Activated CD4-positive, alpha-beta T cell treated with anti-CD3 and anti-CD28 coated beads, Interleukin-2, amount 50 U/mL, for 4 hours (primary cell): Measurements from ENCODE around the gene TBC1D22A.
"Not testable (repeated sequence)": the region's sequence is repeated elsewhere in the genome, so short reads cannot be mapped to it uniquely, and the experiment has no call there.

Experiments used
- DNase-seq, 2 experiments: peaks; one replicate each; pipeline ENCODE4 v3.0.0-alpha.2; 2020

The TBC1D22A gene

GRCh38 chr22:46774980-46775849, 12.8 kb downstream of the TBC1D22A start:
- no peak for DNase-seq

GRCh38 chr22:46775850-46776826, 13.7 kb downstream of the TBC1D22A start:
- DNase-seq: no peak

DNA sequence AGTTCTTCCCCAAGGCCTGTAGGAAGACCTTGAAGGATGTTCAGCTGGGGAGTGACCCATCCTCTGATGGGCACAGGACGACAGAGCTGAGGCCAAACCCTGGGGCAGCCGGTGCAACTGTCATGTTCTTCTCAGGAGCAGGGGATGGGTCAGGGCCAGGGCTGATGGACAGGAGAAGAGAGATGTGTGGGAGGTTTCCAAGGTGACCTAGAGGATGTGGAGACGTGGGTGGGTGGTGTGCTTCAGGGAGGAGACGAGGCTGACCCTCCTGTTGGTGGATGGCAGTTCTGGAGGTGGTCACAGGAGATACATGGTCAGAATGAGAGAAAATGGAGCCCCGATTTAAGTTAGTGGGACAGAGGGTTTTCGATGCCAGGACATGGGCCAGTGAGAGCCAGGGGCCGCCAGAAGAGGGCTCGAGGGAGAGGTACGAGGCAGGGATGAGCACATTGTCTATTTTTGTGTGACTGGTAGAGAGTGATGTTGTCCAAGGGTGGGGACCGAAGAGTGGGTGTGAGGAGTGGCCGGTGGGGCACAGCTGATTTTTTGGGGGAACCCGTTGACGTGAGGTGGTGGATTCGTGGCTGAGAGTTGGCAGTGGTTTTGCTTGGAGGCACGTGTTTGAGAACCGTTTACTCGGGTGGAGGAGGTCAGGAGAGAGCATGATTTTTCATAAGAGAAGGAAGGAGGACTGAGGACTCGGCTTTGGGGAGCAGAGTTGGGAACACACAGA, 14.6 kb downstream of the TBC1D22A start:
- DNase-seq: no peak

DNA sequence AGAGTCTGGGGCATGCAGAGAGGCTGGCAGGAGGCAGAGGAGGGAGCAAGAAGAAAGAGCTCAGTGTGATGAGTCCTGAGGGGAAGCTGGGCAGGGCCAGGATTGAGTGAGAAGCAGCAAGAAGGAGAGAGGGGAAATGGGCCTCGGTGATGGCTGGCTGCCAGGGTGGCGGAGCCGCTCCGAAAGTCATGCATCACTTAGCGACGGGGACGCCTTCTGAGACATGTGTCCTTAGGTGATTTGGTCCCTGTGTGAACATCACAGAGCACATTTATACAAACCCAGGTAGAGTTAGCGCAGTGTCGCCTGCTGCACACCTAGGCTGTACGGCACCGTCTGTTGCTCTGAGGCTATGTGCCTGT, 15.1 kb downstream of the TBC1D22A start:
- peak; percentile 25 to 37 for DNase-seq

- DNase-seq: no peak
Measured at GRCh38 chr22:46779023-46779422, 16.6 kb downstream of the TBC1D22A start.

- DNase-seq: no peak
Measured at GRCh38 chr22:46779651-46780050, 17.2 kb downstream of the TBC1D22A start.

DNA sequence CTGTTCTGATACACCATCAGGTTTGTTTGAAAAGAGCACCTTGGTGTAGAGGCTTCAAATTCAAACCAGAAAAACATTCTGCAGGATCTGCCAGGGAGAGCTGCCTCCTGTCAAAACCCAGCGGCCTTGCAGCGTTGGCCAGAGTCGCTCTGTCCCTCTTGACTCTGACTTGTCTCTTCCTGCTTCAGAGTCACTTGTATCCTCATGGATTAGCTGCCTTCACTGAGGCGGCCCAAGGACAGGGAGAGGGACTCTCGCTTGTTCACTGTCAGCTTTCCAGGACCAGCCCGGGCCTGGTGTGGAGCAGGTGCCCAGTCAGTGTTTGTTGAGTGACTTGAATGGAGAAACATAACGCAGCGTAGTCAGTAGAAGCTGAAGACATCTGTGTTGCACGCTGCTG, 18.0 kb downstream of the TBC1D22A start:
- DNase-seq: no peak

- DNase-seq: no peak
Measured at GRCh38 chr22:46781291-46781690, 18.8 kb downstream of the TBC1D22A start.

GRCh38 chr22:46782200-46782599, 19.8 kb downstream of the TBC1D22A start:
- not testable (repeated sequence) for DNase-seq

DNA sequence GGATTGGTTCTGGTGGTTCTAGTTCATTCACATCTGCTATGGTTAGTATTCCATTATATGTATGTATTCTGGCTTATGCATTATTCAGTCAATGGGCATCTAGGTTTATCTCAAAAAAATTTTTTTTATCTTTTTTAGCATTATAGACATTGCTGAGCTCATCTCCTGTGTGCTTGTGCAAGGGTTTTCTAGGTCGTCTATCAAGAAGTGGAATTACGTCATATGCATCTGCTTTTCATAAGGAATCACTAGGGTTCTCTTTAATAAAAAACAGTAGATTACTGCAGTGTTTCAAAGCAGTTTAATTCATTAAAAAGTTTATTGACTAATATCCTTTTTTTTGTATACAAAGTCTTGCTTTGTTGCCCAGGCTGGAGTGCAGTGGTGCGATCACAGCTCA, 21.3 kb downstream of the TBC1D22A start:
- no peak for DNase-seq

DNA sequence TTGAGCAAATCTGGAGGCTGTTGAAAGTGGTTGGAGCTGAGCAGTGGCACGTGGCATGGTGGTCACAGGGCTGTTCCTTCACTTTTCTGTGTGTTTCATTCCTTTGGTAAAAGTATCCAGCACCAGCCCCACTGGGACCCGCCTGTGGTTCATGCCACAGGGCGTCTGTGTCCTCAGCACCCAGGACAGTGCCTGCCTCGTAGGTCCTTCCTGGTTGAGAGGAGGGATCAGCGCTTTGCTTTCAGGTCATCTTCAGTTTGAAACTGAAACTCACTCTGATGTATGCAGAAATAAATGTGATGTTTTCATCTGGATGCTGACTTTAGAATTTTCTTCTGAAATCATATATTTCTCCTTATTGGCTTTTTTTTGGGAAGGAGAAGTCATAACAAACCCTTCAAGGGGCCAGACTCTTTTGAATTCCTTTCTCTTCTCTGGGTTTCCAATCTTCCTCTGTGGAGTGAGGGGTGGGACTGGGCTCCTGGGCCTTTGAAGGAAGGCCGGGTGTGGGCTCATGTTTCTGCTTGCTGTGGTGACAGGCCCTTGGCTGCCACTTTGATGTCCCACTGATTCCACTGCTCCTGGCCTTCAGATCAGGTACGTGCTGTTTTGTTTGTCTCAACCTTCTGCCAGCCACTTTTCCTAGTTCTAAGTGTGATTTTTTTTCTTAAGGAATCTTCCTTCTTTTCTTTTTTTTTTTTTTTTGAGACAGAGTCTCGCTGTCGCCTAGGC, 26.2 kb downstream of the TBC1D22A start:
- no peak for DNase-seq

DNA sequence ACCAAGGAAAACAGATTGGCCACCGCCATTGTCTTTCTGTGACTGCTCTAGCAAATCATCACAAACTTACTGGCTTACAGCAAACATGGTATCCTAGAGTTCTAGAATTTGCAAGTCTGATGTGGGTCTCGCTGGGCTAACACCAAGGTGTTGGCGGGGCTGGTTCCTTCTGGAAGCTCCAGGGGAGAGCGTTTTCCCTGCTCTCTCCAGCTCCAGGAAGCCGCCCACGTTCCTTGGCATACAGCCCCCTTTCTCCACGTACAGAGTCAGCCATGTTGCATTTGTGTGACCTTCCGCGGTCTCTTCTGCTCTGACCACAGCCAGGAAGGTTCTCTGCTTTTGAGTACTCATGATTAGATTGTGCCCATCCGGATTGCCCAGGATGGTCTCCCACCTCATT, 27.5 kb downstream of the TBC1D22A start:
- no peak for DNase-seq

- peak; percentile 76 to 78 for DNase-seq
Measured at GRCh38 chr22:46791201-46791731, 28.8 kb downstream of the TBC1D22A start.

DNA sequence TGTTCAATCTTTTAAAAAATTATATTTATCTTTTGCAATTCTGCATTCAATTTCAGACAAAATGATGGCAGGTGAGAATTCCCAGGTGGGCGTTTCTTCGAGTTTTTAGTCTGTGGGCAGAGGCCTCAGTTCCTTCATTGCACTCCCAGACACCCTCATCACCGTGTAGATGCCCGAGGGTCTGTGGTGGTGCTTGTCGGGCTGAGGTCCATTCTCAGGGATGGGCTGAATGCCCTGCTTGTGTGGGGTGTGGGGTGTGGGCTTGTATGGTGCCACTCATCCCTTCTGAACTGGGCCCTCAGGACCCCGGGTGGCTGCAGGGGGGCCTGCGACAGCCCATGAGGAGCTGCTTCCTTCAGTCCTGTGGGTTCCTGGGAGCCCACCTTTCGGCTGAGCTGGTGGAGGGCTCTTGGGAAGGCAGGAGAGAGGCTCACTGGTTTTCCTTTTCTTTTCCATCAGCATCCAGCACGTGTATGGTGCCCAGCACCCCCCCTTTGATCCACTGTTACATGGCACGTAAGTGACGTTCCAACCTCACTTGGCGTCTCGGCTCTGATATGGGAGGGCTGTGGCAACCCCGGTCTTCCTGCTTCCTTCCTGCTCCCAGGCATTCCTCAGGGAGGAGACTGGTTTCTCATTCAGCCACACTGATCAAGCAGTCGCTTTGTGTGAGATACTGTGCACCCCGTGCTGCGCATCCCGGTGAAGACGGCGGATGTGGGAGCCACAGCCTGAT, 29.8 kb downstream of the TBC1D22A start:
- DNase-seq: no peak

GRCh38 chr22:46792841-46793261, 30.4 kb downstream of the TBC1D22A start:
- DNase-seq: no peak

GRCh38 chr22:46793497-46793896, 31.0 kb downstream of the TBC1D22A start:
- DNase-seq: no peak

DNA sequence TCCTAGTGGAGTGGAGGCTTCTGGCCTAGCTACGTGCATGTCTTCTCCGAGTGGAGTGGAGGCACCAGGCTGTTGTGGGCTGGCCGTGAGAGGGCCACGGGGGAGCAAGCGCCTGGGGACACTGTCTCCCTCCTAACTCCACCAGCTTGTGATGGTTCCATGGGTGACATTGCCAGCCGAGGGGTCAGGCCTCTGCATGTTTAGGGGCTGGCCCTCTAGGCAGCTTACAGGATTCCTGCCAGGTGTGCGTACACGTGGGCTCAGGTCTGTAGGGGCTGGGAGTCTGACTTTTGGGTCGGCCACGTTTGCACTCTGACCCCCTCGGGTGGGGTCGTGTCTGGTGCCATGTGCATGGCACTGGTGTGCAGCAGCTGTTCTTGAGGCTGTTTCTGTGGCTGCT, 31.6 kb downstream of the TBC1D22A start:
- DNase-seq: no peak

GRCh38 chr22:46794491-46794890, 32.0 kb downstream of the TBC1D22A start:
- no peak for DNase-seq

- no peak for DNase-seq
Measured at GRCh38 chr22:46795140-46795539, 32.7 kb downstream of the TBC1D22A start.

DNA sequence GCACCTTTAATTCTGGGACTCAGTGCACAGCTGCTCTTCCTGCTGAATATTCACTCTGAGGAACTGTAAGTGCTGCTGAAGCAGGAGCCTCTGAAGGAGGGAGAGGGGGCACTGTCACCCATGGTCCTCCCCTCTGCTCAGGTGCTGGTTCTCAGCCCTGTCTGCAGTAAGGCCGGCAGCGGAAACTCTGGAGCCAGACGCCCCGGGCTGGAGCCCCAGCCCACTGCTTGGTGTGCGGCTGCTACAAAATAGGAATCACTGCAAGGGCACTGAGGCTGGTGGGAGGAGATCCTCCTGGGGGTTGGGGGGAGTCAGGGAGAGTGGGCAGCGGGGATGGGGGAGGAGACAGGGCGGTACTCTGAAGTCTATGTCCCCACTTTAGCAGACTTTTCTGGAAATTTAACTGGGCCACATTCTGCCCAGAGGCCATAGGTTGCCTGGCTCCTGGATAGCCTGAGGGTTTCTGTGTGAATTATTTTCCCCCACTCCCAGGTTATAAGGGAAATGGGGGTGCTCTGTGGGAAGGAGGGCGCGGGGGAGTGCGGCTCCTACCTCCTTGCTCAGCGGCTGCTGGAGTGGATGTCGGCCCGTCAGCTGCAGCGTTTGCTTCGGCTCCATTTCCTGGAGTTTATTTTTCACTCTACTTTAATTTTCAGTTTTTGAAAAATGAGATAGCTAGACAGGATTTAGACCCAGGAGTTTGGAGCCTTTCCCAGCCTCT, 33.6 kb downstream of the TBC1D22A start:
- no peak for DNase-seq
